HS-5 (cell line): ENCODE data around the gene ABCD4.

Source experiments
- DNase-seq: peaks from one replicate; pipeline ENCODE4 v3.0.0-alpha.2; 2012; ENCODE audit warnings: low read depth

ABCD4 gene

DNA sequence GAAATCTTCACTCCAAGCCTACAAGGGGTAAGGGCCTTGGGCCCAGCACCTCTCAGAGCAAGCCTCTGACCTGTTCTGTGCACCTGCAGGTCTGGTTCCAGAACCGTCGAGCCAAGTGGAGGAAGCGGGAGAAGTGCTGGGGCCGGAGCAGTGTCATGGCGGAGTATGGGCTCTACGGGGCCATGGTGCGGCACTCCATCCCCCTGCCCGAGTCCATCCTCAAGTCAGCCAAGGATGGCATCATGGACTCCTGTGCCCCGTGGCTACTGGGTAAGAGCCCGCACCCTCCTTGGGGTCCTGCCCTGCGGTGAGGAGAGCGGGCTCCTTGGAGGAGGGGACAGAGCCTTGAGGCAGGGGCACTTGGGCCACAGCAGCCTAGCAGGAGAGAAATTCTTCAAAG, 43.2 kb downstream of the ABCD4 start:
- DNase-seq, result no peak

DNA sequence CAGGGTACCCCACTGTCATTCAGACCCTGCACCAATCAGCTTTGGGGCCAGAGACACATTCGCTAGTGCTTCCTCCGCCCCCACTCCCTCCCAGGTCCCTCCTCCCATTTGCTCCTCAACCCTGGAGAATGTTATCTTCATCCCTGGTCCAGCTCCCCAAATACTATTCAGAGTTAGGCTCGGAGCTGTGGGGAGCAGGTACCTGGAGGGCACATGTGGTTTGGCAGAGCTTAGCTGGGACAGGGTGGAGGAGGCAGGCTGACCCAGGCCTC, 44.0 kb downstream of the ABCD4 start:
- DNase-seq, result no peak

DNA sequence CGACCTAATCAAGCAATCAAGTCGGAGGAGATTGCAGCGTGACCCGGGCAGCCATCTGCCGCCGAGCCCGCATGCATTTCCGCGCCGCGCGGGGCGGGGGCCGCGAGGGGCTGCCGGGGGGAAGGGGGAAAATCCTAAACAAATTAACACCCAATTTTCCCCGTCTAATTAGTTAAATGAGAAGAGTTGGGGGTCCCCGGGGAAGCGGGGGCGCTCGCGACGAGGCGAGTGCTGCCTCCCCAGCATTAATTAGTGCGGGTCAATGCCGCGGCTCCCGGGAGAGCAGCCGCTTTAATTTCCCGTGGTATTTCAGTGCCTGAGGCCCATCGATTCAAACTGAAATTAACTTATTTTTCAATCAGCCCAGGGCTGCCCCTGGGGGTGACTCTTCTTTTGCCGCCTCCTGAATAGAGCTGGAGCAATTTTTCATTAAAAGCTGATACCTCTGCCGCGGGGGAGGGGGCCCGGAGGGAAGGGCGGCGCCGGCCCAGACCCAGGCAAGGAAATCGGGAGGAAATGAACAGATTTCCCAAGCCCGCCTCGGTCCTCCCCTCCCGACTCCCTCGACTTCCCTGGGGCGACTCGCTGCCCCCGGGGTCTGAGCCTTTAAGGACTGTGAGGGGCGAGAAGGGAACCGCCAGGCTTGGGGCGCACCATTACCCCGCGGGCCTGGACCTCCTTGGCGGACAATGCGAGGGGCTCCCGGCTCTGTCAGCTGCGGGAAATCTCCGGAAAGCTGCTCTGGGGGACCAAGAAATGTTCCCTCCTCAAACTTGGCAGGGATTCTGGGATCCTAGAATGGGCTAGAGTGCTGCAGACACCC, 44.6 kb downstream of the ABCD4 start:
- no peak for DNase-seq

DNA sequence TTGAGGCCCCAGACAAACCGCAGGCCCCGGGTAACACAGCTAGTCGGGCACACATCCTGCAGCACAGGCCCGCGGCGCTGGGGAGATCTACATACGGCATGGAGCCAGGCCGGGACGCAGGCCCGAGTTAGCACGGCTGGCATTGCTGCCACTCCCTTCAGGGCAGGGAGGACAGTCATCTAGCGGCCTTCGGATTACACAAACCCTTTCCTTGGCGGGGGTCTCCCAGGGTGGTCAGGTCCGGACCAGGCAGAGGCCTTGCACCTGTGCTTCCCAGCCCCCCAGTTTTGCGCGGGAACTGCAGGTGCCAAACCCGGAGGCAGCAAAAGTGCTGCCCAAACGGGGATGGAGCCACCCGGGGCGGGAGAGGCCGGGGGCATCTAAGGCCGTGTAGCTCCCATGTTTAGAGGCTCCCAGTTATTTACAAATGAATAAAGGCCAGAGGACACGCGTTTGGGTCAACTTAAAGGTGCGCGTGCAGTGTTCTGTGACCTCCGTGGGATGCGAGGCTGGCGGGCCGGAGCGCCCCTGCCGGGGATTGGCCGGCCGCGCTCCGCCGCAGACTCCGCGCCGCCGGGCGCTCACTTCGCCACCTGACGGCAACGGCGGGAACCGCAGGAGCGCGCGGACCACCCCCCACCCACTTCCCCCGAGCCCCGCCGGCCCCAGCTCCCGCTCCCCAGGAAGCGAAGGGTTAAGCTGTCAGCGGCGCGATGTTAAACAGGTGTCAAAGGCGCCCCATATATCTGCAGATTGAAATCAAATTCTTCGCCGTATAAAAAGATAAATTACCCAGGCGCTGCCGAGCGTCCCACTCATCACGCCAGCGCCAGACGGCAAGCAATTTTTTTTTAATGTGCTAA, 45.4 kb downstream of the ABCD4 start:
- DNase-seq, result no peak

DNA sequence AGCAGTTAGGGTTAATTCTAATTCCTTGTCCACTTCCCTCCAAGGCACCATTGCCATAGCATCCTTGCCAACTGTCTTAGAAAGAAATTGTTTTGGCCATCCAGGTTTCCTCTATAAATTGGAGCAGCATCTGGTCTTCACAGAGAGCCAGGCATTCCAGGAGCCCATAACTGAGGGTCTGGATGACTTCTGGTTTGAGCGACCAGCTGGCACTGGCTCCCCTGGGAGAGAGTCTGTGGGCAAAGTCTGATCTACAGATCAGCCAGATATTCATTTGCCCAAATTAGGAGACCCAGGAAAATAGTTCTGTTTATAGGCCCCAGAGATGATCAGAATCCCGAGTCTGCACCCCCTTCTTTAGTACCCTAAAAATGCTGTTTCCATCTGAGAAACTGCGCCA, 47.5 kb downstream of the ABCD4 start:
- DNase-seq, result no peak

DNA sequence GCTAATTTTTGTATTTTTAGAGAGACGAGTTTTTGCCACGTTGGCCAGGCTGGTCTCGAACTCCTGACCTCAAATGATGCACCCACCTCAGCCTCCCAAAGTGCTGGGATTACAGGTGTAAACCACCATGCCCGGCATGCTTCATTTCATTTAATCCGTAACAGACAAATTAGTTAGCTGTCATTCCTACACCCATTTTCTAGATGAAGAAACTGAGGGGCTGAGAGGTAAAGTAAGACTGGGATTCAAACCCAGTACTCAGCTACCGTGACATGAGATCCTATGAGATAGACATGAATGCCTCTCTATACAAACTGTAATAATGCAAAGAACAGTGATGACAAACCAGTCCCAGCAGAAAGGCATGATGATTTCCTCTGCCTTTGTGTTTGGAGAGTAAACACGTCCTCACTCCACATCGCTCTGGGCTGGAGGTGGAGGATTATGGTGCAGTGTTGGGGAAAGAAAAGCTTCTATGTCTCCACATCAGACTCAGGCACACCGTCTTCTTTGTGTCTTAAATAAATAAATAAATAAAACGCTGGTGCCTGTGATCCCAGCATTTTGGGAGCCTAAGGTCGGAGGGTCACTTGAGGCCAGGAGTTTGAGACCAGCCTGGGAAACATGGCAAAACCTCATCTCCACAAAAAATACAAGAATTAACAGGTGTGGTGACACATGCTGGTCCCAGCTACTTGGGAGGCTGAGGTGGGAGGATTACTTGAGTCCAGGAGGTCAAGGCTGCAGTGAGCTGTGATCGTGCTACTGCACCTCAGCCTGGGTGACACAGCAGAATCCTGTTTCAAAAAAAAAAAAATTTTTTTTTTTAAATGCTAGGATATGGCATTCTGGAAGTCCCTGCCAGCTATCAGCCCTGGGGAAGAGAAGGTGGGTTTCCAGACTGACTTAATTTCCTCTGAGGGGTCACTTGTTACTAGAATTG, 53.0 kb downstream of the ABCD4 start:
- no peak for DNase-seq

DNA sequence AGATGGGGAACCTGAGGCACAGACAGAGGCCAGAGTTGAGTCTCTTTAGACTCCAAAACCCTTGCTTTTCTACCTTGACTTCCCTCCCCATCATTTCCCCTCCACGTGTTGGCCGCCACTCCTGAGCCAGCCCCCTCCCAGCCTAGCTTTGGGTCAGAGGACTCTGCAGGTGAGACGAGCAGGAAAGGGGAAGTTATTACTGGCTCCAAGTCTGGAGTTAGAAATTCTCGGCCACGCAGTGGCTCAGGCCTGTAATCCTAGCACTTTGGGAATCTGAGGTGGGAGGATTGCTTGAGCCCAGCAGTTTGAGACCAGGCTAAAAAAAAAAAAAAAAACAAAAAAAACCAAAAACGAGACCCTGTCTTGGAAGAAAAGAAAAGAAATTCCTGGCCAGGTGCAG, 54.7 kb downstream of the ABCD4 start:
- no peak for DNase-seq

DNA sequence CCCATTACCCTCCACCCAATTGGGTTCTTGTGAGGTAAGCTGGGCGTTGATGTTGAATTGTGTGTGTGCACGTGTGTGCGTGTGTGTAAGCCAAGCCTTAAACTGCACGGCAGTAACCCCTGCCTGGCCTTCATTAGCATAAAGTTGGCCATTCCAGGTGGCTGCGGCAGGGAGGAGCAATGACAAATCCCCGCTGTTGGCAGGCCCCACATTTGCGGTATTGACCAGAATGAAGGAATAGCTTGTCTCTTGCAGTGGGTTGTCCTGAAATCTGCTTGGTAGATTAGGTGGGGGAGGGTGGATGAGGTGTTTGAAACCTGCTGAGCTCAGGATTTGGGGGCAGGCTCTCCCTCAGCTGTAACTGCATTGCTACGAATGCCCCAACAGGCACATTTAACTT, 56.2 kb downstream of the ABCD4 start:
- DNase-seq, result no peak

DNA sequence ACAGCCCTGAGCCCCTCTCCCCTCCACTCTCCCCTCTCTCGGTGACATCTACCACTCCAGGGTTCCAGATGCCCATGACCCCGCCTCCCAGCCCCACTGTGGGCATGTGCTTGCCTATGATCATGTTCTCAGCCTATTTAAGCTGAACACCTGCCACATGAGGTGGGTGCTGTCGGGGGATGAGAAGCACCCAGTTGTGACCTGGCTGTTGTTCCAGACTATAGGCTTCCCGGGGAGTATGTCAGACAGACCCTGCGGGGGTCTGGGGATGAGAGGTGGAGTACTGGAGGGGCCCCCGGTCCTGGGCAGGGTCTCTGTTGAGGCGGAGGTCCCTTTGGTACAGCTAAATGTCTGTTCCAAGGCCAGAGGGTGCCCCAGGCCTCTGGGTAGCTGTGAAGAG, 57.4 kb downstream of the ABCD4 start:
- no peak for DNase-seq

DNA sequence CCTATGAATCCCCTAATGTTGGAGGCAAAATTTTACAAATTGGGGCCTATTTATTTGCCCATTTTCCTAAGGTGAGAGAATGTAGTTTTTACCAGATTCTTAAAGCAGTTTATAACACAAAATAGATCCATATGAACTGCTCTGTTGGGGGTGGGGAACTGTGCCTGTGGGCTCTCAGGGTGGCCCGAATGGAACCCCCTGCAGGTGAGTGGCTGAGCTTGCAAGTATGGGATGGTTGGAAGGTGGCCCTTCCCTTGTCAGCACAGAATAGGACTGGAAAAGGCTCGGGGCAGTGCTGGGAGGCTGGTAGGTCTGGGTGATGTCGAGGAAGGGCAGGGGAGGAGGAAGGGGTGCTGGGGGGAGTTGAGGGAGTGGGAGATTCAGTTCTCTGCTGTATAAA, 58.6 kb downstream of the ABCD4 start:
- DNase-seq, result no peak

DNA sequence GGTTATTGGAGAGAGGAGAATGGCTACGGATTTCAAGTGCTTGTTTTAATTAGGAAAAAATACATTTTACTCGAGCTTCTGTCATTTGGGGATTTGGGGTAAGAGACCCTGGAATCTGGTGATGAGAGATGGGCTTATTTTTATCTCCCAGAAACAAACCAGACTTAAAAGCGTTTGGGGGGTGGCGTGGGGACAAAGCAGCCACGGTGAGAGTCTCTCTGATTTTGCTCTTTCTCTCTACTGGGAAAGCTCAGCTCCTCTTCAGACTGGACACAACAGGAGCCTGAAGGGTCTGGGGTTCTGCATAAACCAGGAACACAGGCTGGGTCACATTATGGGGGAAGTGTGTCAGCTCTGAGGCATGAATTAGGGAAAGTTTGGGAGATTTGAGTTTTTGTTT, 59.7 kb downstream of the ABCD4 start:
- DNase-seq, result no peak

DNA sequence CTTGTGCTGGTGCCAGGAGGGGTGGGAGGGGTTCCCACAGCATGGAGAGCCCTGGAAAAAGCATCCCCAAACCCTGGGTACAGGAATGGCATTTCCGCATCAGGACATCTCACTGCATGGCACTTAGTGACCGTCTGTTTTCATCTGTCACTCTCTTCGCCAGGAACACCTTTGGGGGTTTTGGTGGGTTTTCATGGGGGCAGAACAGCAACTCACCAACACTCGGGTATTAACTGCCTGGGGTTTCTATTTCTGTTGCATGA, 60.0 kb downstream of the ABCD4 start:
- DNase-seq, result no peak

DNA sequence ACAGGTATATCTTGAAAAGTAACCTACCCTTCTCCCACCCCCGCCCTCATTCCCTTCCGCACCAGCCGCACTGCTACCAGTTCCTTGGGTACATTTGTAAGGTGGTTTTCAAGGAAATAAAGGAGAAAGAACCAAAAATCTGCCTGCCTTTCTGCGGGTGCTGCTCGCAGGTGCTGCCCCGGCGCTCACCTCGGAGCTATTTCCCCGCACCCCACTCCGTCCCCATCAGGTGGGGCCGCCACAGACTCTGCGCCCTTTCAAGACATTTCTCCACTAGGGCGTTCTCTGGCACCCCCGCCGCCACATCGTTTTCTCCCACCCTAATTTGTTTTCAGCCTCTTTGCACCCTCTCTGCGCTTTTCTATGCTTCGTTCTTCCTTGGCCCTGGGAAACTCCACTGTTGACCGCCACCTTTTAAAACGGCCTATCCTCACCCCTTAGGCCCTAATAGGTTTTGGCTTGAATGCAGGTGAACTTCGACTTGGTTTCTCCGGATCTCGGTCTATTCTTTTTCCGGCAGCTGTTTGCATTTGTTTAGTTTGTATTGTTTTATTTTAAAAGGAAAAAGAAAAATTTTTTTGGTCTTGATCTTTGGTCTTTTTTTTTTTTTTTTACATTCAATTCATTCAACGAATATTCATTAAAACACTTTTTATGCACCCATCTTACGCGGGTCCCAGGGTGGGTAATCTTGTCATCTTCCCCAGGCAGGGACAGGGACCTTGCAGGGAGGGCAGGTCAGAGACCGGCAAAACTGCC, 60.5 kb downstream of the ABCD4 start:
- no peak for DNase-seq

DNA sequence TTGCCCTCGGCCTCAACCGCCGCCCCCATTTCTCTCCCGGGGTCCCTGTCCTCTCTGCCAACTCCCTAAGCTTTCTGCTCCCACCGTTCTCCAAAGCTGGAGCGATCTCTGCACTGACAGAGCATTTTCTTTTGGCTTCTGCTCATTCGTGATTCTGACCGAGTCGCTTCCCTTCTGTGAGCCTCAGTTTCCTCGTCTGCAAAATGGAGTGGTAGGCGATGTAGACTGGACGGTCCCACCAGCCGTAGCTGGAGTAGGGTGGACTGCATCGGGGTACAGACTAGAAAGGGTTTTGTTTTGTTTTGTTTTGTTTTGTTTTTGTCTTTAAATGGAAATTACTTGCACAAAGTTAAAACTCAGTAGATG, 61.1 kb downstream of the ABCD4 start:
- no peak for DNase-seq

DNA sequence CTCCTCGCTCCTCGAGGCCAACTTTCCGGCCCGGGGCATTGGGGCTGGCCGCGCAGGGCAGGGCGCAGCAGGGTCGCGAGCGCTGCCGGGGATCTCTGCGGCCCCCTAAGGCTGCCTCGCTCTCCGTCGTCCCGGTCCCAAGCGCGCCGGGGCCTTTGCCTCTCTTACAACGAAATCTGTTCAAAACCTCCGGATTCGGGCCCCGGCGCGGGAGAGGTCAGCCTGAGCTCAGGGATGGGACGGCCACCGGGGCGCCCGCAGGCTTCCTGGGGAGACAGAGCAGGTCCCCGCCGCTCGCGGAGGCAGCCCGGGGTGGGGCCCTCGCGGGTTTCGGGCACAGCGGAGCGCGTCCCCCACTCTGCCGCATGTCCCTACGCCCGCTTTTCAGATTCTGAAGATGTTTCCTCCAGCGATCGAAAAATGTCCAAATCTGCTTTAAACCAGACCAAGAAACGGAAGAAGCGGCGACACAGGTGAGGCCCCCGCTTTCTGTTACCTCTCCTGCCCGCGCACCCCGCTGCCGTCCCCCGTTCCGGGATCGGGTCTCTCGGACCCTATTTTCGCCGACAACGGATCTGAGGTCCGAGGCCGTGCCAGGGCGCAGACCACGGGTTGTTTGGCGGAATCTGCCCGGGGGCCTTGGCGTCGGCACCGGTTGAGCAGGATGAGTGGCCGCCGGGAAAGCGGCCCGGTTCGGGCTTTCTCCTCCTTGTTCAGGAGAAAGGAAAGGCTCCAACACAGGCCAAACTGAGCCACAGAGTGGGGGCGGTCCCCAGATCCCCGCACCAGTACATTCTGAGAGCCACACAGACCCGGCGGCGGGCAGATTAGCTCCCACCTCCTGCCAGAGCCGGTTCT, 61.7 kb downstream of the ABCD4 start:
- DNase-seq, result no peak

DNA sequence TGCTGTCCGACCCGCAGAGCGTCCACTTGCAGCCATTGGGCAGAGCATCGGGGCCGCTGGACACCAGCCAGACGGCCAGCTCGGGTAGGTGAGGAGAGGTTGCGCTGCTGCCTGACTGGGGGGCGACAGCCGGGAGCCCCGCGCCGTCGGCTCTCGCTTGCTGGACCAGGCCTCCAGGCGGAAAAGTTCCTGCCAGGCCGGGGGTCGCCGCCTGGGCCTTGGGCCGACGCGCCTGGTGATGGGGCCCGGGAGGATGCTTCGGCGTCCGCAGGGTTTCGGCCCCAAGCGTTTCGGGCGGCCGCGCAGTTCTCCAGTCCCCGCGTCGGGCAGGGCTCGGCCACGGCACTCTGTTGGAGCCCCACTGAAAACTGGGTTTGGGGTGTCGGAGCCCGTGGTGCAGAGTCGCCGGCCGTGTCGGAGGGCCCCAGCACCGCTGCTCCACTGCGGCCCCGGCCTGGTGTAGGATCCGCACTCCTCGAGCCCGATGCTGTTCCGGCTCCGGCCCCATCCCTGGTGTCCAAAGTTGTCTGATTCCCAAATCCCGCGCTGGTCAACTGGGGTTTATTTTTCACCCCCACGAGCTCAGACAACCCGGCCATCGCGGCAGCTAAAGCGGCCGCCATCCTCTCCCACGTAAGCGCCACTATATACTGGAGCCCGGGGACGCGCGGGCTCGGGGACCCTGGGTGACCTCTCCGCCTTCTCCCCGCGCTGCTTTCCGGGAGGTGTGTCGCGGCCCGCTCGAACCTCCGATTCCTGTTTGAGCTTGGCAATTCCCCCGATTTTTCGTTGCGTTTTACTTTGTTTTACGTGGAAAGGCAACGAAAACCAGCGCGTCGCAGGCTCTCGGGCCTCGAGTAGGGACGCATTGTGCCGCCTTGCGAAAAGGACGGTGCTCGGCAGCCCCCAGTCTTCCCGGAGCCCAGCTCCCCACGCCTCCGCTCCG, 62.6 kb downstream of the ABCD4 start:
- no peak for DNase-seq

DNA sequence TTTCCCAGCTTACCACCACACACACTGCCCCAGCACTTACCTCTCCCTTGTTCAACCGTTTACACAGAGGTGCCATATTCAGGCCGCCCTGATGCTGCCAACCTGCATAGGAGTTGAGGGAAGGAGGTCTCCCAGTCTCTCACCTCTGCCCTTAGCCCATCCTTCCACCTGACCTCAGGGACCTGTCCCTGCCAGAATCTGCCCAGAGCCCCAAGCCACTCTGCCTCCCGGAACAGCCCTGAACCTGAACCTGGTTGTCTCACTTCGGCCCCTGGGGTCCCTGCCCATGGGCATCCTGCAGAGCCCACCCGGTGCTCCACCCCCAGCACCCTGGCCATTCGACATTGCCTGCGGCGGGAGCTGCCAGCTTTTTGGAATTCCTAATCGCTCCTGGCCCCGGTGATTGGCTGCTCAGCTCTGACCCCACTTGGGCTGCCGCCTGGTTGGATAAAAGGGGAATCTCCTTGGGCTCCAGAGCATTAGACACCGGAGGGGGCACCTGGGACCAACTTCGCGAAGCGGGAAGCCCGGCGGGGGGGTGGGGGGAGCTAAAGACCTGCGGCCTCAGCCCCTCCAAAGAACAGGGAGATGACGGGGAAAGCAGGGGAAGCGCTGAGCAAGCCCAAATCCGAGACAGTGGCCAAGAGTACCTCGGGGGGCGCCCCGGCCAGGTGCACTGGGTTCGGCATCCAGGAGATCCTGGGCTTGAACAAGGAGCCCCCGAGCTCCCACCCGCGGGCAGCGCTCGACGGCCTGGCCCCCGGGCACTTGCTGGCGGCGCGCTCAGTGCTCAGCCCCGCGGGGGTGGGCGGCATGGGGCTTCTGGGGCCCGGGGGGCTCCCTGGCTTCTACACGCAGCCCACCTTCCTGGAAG, 63.5 kb downstream of the ABCD4 start, which contains the start of gene VSX2:
Gene VSX2, plus strand, starts transcription at position 476 of the 874 bp plus-strand sequence. Its CDS starts 113 bp downstream, at position 589.
- DNase-seq, result no peak

DNA sequence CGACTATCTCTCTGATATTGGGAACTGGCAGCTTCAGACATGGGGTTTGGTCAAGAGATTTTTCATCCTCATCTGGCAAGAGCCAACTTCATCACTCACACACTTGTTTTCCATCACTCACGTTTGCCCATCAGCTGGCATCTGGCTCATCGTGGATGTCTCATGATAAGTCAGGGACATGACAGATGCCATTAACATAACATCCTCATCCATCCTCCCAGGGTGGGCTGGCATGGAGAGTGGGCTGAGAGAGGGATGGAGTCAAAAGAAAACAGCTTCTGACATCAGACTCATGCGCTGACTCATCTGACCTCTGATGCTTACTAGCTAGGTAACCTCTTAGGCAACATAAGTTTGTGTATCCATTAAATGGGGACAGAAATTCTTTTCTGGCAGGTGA, 65.3 kb downstream of the ABCD4 start:
- DNase-seq, result no peak
